ENCODE data around the gene GPSM1. TPM values are rescaled to one million over a fixed set of nuclear protein-coding genes. Genes with fewer than 3 reads are reported as not detected.

Gene GPSM1
- polyA plus RNA-seq, 1 of the 3 experiments (the other 2 are of a cell fraction): 26.7 TPM

DNA sequence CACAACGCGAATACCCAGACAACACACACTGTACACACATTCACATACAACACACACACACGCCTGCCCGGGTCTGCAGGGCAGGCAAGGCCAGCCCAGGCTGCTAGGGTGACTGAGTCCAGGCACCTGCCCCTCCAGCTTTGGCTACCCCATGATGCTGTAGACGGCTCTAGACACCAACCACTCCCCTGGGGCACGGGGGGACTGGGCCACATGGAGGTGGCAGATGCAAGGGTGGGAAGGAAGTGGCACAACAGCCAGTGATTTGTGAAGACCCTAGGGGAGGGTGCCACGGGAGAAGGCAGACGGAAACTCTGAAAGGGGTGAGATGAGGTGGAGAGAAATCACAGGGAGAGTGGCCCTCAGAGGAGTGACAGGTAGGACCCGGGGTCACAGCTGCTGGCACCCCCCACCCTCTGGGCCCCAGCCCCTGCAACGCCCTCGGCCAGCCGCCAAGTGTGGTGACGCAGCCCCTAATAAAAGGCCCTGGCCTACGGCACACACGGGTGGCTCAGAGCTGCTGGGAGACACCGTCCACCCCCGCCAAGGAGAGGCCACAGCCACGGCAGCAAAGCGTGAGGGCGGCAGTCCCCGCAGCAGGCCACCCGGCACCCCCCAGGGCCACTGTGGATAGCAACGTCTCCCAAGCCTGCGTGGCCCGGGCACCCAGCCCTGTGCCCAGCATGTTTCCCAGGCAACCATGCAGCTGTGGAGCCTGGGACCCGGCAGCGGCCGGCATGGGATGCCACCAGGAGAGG is 16.9 kb upstream of the GPSM1 start:
- no peaks in the 10 kb centered on the region for H3K36me3 ChIP-seq (replicated peaks in 1 of 2; ENCODE audit: control insufficient read depth in 1 of 2, insufficient read depth in 2 of 2, low read length in 1 of 2)
- H3K9ac ChIP-seq: no peak overlapping the region
- H3K9me3 ChIP-seq: peaks cover 4% of the 10 kb centered on the region; the same call in 1 of the 2 replicates
- no peak overlapping the region for H3K4me3 ChIP-seq (ENCODE audit: low read depth in 2 of 2, low read length in 1 of 2)
- H3K4me2 ChIP-seq: no peak overlapping the region
- 70% methylated on average over 15 of the region's 28 CpGs for WGBS (ENCODE audit: low lambda C conversion rate)
- H3K27me3 ChIP-seq (ENCODE audit: insufficient read depth): no peaks in the 10 kb centered on the region
- TF ChIP-seq TEAD4 (IDR thresholded peaks at IDR 0.05; ENCODE audit: borderline replicate concordance, insufficient read depth) (no peak), RAD21 (IDR thresholded peaks at IDR 0.05; ENCODE audit: low read length) (no peak)
- TF ChIP-seq, protein P1, sequence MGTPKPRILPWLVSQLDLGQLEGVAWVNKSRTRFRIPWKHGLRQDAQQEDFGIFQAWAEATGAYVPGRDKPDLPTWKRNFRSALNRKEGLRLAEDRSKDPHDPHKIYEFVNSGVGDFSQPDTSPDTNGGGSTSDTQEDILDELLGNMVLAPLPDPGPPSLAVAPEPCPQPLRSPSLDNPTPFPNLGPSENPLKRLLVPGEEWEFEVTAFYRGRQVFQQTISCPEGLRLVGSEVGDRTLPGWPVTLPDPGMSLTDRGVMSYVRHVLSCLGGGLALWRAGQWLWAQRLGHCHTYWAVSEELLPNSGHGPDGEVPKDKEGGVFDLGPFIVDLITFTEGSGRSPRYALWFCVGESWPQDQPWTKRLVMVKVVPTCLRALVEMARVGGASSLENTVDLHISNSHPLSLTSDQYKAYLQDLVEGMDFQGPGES (IDR thresholded peaks at IDR 0.05; ENCODE audit: low read depth, low read length): no peak
- POLR2A ChIA-PET: no interaction called here
- no peaks in the 10 kb centered on the region for H3K79me2 ChIP-seq (ENCODE audit: insufficient read depth)
- no peak for DNase-seq
- H3F3A ChIP-seq (replicated peaks; ENCODE audit: insufficient read depth): peaks cover 5% of the 10 kb centered on the region
- H2AFZ ChIP-seq (ENCODE audit: low read depth): no peak overlapping the region
- CTCF ChIA-PET: interaction anchor here (3.6 to 4.9 kb wide), 2 partner anchors 13 to 53 kb away, joined by 50 to 91 read pairs; partner anchors contain the start of gene DNLZ
- peaks cover 0 to 5% of the 10 kb centered on the region in 2 experiments; a peak in 1 of 4 replicates for H3K4me1 ChIP-seq (ENCODE audit: control insufficient read depth in 1 of 2, insufficient read depth in 2 of 2, low read depth in 1 of 2, low read length in 1 of 2)
- no peaks in the 10 kb centered on the region for H3K9me2 ChIP-seq
- H3K27ac ChIP-seq (ENCODE audit: low read depth in 2 of 2, low read length in 1 of 2): no peak overlapping the region
- H4K20me1 ChIP-seq (ENCODE audit: insufficient read depth): no peaks in the 10 kb centered on the region

- TF ChIP-seq PBX3 (IDR thresholded peaks at IDR 0.05): no peak
- TF ChIP-seq YY1 (IDR thresholded peaks at IDR 0.05; ENCODE audit: low read depth): no peak
- TF ChIP-seq FOXM1 (IDR thresholded peaks at IDR 0.05; ENCODE audit: low read depth): no peak
- no peak for TF ChIP-seq MAX (IDR thresholded peaks at IDR 0.05; ENCODE audit: low read depth)
- TF ChIP-seq GABPA (IDR thresholded peaks at IDR 0.05; ENCODE audit: low read depth): no peak
- no peak for TF ChIP-seq MEF2A (IDR thresholded peaks at IDR 0.05; ENCODE audit: borderline replicate concordance, low read depth)
- TF ChIP-seq RFX5 (IDR thresholded peaks at IDR 0.05; ENCODE audit: low read length): no peak
- TF ChIP-seq, protein P1 (IDR thresholded peaks at IDR 0.05; ENCODE audit: low read depth, low read length): no peak
- TF ChIP-seq SIN3A (IDR thresholded peaks at IDR 0.05; ENCODE audit: borderline replicate concordance, low read depth, low read length): no peak
- no peak for TF ChIP-seq TCF12 (IDR thresholded peaks at IDR 0.05)
- TF ChIP-seq EP300 (IDR thresholded peaks at IDR 0.05; ENCODE audit: borderline replicate concordance in 1 of 2, low read depth in 1 of 2, low read length in 1 of 2): no peak
- no peak for TF ChIP-seq POLR2AphosphoS5 (IDR thresholded peaks at IDR 0.05; ENCODE audit: low read depth, low read length)
- TF ChIP-seq MXI1 (IDR thresholded peaks at IDR 0.05; ENCODE audit: low read depth, low read length): no peak
- no peaks in the 10 kb centered on the region for H3K79me2 ChIP-seq (ENCODE audit: insufficient read depth)
- WGBS (ENCODE audit: low lambda C conversion rate): 50% methylated on average over 1 of the region's 23 CpGs
- no peak for DNase-seq
- H2AFZ ChIP-seq (ENCODE audit: low read depth): no peak overlapping the region
- H3K27ac ChIP-seq (ENCODE audit: low read depth in 2 of 2, low read length in 1 of 2): no peak overlapping the region
- H3K4me3 ChIP-seq (ENCODE audit: low read depth in 2 of 2, low read length in 1 of 2): no peak overlapping the region
- H3K36me3 ChIP-seq (replicated peaks in 1 of 2; ENCODE audit: control insufficient read depth in 1 of 2, insufficient read depth in 2 of 2, low read length in 1 of 2): no peaks in the 10 kb centered on the region
- H3K9me3 ChIP-seq: peaks cover 4% of the 10 kb centered on the region; the same call in 1 of the 2 replicates
- ChIA-PET CTCF (interaction anchor here (0.6 to 4.9 kb wide), 19 partner anchors 8 to 320 kb away, joined by 3 to 91 read pairs (median 5); partner anchors contain the start of genes CARD9, DNLZ and SNAPC4), POLR2A (interaction anchor here (0.9 kb wide), 1 partner anchor 52 kb away, joined by 4 read pairs; the partner anchor contains the start of gene DNLZ)
- peaks cover 5% of the 10 kb centered on the region for H3F3A ChIP-seq (replicated peaks; ENCODE audit: insufficient read depth)
- no peaks in the 10 kb centered on the region for H4K20me1 ChIP-seq (ENCODE audit: insufficient read depth)
- H3K9me2 ChIP-seq: no peaks in the 10 kb centered on the region
- H3K4me1 ChIP-seq (ENCODE audit: control insufficient read depth in 1 of 2, insufficient read depth in 2 of 2, low read depth in 1 of 2, low read length in 1 of 2): no peaks in the 10 kb centered on the region; a peak in 1 of 4 replicates
- no peak overlapping the region for H3K9ac ChIP-seq
- H3K4me2 ChIP-seq: no peak overlapping the region
- no peaks in the 10 kb centered on the region for H3K27me3 ChIP-seq (ENCODE audit: insufficient read depth)
Measured at GRCh38 chr9:136311051-136312008, 16.0 kb upstream of the GPSM1 start.

All from SK-N-SH (cell line).